H1 (cell line): ENCODE measurements around the gene CRNN. TPM values are rescaled to one million over a fixed set of nuclear protein-coding genes. Genes with fewer than 3 reads are reported as not detected.

ENCODE experiments used
- RAD21 ChIP-seq, 2 experiments: IDR thresholded peaks in 1 of 2; conservative IDR thresholded peaks in 1 of 2; 2 replicates each; pipeline ENCODE4 v1.6.1; 2011; ENCODE audit warnings: low read depth in 2 of 2, low read length in 2 of 2, improper control_type of control experiment in 1 of 2, inconsistent platforms in 1 of 2, mild to moderate bottlenecking in 1 of 2, moderate library complexity in 1 of 2
- polyA plus RNA-seq, 7 experiments: library from polyadenylated mRNA; depleted of rRNA in 3 of 7; stranded (reverse) in 5 of 7; unstranded in 2 of 7; fragments of >200 nt in 5 of 7; fragments of 200-250 nt in 2 of 7; gene quantifications; 1 replicate in 5 of 7; 2 replicates in 1 of 7; 4 replicates in 1 of 7; pipeline versions ENCODE4 v1.2.1 to v1.2.3, GENCODE V29; 2011 to 2013; ENCODE audit warnings: missing spikeins in 2 of 7, mixed read lengths in 2 of 7
- total RNA-seq: library from RNA; stranded (reverse); fragmentation: NEBNext Ultra II Directional; extraction: Animal tissue kit (Norgen Biotek cat#: 25700); gene quantifications from 2 replicates; pipeline ENCODE4 v1.2.1, GENCODE V29; 2021

The CRNN gene
- total and polyA plus RNA-seq, 2 of the 8 experiments (the other 6 are each of a cell fraction or from before 2014, with no cell fraction given), result not detected

DNA sequence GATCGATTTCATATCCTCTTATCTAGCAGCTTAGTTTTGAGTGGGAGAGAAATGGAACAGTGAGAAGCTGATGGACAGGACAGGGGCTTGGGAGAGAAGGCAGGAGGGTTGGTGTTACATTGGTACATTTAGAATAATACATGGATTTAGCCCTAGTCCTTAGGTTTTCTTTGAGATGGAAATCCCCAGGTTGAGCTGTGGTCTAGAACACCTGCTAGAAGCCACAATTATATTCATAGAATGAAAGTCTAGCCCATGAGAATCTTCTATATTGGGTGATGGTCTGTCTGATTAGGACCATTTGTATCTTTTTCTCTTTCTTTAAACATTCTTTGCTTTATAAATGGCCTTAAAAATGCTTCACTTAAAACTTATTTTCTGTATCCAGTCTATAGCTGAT, 19.9 kb downstream of the CRNN start (continued):
- TF ChIP-seq RAD21 (IDR thresholded peaks at IDR 0.05 in 1 of 2, conservative IDR thresholded peaks at IDR 0.05 in 1 of 2; ENCODE audit: low read depth in 2 of 2, low read length in 2 of 2), result no peak
